ENCODE data around the gene PIGR.
A peak's percentile ranks its signal among the peaks of the same experiment; 100 is the strongest.

PIGR gene

GRCh38 chr1:206915030-206915735, 31.1 kb downstream of the PIGR start:
- peaks cover 93% of the 10 kb centered on the region for H3K4me1 Mint-ChIP-seq (ENCODE audit: low read depth)
- H3K9me3 Mint-ChIP-seq = no peaks in the 10 kb centered on the region
- no peak for DNase-seq
- H3K4me3 Mint-ChIP-seq = no peak overlapping the region
- H3K36me3 Mint-ChIP-seq (ENCODE audit: low read depth) = peaks cover 62% of the 10 kb centered on the region
- H3K27me3 Mint-ChIP-seq = no peaks in the 10 kb centered on the region
- H3K27ac Mint-ChIP-seq = peak overlapping the region; percentile 88

GRCh38 chr1:206913766-206914537, 32.3 kb downstream of the PIGR start:
- Mint-ChIP-seq H3K27me3 (no peaks in the 10 kb centered on the region), H3K36me3 (ENCODE audit: low read depth) (peaks cover 59% of the 10 kb centered on the region), H3K27ac (peak overlapping the region; percentile 88), H3K4me1 (ENCODE audit: low read depth) (peaks cover 91% of the 10 kb centered on the region), H3K4me3 (no peak overlapping the region), H3K9me3 (no peaks in the 10 kb centered on the region)
- DNase-seq = no peak

- Mint-ChIP-seq H3K36me3 (ENCODE audit: low read depth) (peaks cover 64% of the 10 kb centered on the region), H3K4me3 (no peak overlapping the region), H3K27me3 (no peaks in the 10 kb centered on the region)
Observed at GRCh38 chr1:206912445-206913095, 33.7 kb downstream of the PIGR start.

GRCh38 chr1:206911064-206911663, 35.1 kb downstream of the PIGR start:
- Mint-ChIP-seq H3K27ac (peak overlapping the region; percentile 55), H3K36me3 (ENCODE audit: low read depth) (peaks cover 64% of the 10 kb centered on the region), H3K4me3 (no peak overlapping the region), H3K27me3 (no peaks in the 10 kb centered on the region), H3K9me3 (no peaks in the 10 kb centered on the region), H3K4me1 (ENCODE audit: low read depth) (peaks cover 91% of the 10 kb centered on the region)
- DNase-seq = no peak

More at GRCh38 chr1:206912445-206913095, 33.7 kb downstream of the PIGR start:
- DNase-seq = peak; percentile 70
- Mint-ChIP-seq H3K9me3 (no peaks in the 10 kb centered on the region), H3K4me1 (ENCODE audit: low read depth) (peaks cover 92% of the 10 kb centered on the region), H3K27ac (peak overlapping the region; percentile 46)

- peaks cover 91% of the 10 kb centered on the region for H3K4me1 Mint-ChIP-seq (ENCODE audit: low read depth)
- no peaks in the 10 kb centered on the region for H3K9me3 Mint-ChIP-seq
- peak overlapping the region; percentile 38 for H3K4me3 Mint-ChIP-seq
- no peak for DNase-seq
- no peaks in the 10 kb centered on the region for H3K27me3 Mint-ChIP-seq
- H3K36me3 Mint-ChIP-seq (ENCODE audit: low read depth) = peaks cover 64% of the 10 kb centered on the region
- H3K27ac Mint-ChIP-seq = no peak overlapping the region
Observed at GRCh38 chr1:206909883-206910318, 36.4 kb downstream of the PIGR start.

- Mint-ChIP-seq H3K9me3 (no peaks in the 10 kb centered on the region), H3K27ac (peak overlapping the region; percentile 84), H3K27me3 (no peaks in the 10 kb centered on the region), H3K4me3 (peak overlapping the region; percentile 65), H3K36me3 (ENCODE audit: low read depth) (peaks cover 67% of the 10 kb centered on the region), H3K4me1 (ENCODE audit: low read depth) (peaks cover 91% of the 10 kb centered on the region)
- peak; percentile 73 for DNase-seq
Observed at GRCh38 chr1:206909161-206909882, 36.9 kb downstream of the PIGR start.

GRCh38 chr1:206908038-206908437, 38.2 kb downstream of the PIGR start:
- DNase-seq = no peak
- H3K9me3 Mint-ChIP-seq = no peaks in the 10 kb centered on the region
- H3K27ac Mint-ChIP-seq = peak overlapping the region; percentile 6
- no peaks in the 10 kb centered on the region for H3K27me3 Mint-ChIP-seq
- peaks cover 72% of the 10 kb centered on the region for H3K36me3 Mint-ChIP-seq (ENCODE audit: low read depth)
- no peak overlapping the region for H3K4me3 Mint-ChIP-seq
- peaks cover 89% of the 10 kb centered on the region for H3K4me1 Mint-ChIP-seq (ENCODE audit: low read depth)

- Mint-ChIP-seq H3K27ac (peak overlapping the region; percentile 6), H3K27me3 (no peaks in the 10 kb centered on the region), H3K9me3 (no peaks in the 10 kb centered on the region), H3K36me3 (ENCODE audit: low read depth) (peaks cover 72% of the 10 kb centered on the region), H3K4me3 (no peak overlapping the region), H3K4me1 (ENCODE audit: low read depth) (peaks cover 89% of the 10 kb centered on the region)
- no peak for DNase-seq
Observed at GRCh38 chr1:206907304-206907991, 38.8 kb downstream of the PIGR start.

GRCh38 chr1:206905295-206906164, 40.7 kb downstream of the PIGR start:
- Mint-ChIP-seq H3K27ac (peak overlapping the region; percentile 97), H3K27me3 (no peaks in the 10 kb centered on the region), H3K4me1 (ENCODE audit: low read depth) (peaks cover 89% of the 10 kb centered on the region), H3K4me3 (peak overlapping the region; percentile 14), H3K36me3 (ENCODE audit: low read depth) (peaks cover 78% of the 10 kb centered on the region), H3K9me3 (no peaks in the 10 kb centered on the region)
- DNase-seq = peak; percentile 70

GRCh38 chr1:206904423-206905142, 41.7 kb downstream of the PIGR start:
- Mint-ChIP-seq H3K27ac (peak overlapping the region; percentile 97), H3K27me3 (no peaks in the 10 kb centered on the region), H3K4me1 (ENCODE audit: low read depth) (peaks cover 91% of the 10 kb centered on the region), H3K9me3 (no peaks in the 10 kb centered on the region), H3K4me3 (no peak overlapping the region), H3K36me3 (ENCODE audit: low read depth) (peaks cover 82% of the 10 kb centered on the region)
- DNase-seq = no peak

GRCh38 chr1:206903687-206904086, 42.6 kb downstream of the PIGR start:
- Mint-ChIP-seq H3K4me3 (no peak overlapping the region), H3K27me3 (no peaks in the 10 kb centered on the region), H3K9me3 (no peaks in the 10 kb centered on the region), H3K27ac (peak overlapping the region; percentile 50), H3K4me1 (ENCODE audit: low read depth) (peaks cover 91% of the 10 kb centered on the region), H3K36me3 (ENCODE audit: low read depth) (peaks cover 80% of the 10 kb centered on the region)
- no peak for DNase-seq

- no peaks in the 10 kb centered on the region for H3K9me3 Mint-ChIP-seq
- no peaks in the 10 kb centered on the region for H3K27me3 Mint-ChIP-seq
- DNase-seq = no peak
- no peak overlapping the region for H3K4me3 Mint-ChIP-seq
- peaks cover 90% of the 10 kb centered on the region for H3K4me1 Mint-ChIP-seq (ENCODE audit: low read depth)
- H3K27ac Mint-ChIP-seq = peak overlapping the region; percentile 66
- peaks cover 71% of the 10 kb centered on the region for H3K36me3 Mint-ChIP-seq (ENCODE audit: low read depth)
Observed at GRCh38 chr1:206902702-206903101, 43.6 kb downstream of the PIGR start.
